Measurements from ENCODE around the gene UQCC5. TPM values are rescaled to one million over a fixed set of nuclear protein-coding genes. Genes with fewer than 3 reads are reported as not detected.

UQCC5 gene
- polyA plus RNA-seq, 1 donor from 2014 or later, result 20.5 TPM

- Histone ChIP-seq H3K9me2 (ENCODE audit: insufficient read depth, low read length) (no peaks in the 10 kb centered on the region), H3K4me2 (ENCODE audit: low read length) (no peak overlapping the region), H3F3A (ENCODE audit: insufficient read depth, low read length, poor library complexity, severe bottlenecking) (no peaks in the 10 kb centered on the region), H3K27ac (ENCODE audit: low read length) (no peak overlapping the region), H3K36me3 (ENCODE audit: insufficient read depth, low read length) (peaks cover 6% of the 10 kb centered on the region), H2AFZ (ENCODE audit: low read depth, low read length) (no peak overlapping the region), H3K79me2 (replicated peaks; ENCODE audit: insufficient read depth, low read length) (peaks cover 3% of the 10 kb centered on the region), H3K4me3 (ENCODE audit: low read length) (no peak overlapping the region), H3K9me3 (ENCODE audit: low read length) (no peaks in the 10 kb centered on the region), H3K9ac (ENCODE audit: low read length) (no peak overlapping the region), H4K20me1 (ENCODE audit: insufficient read depth) (no peaks in the 10 kb centered on the region), H3K27me3 (ENCODE audit: insufficient read depth, low read depth, low read length) (no peaks in the 10 kb centered on the region)
- TF ChIP-seq REST (IDR thresholded peaks at IDR 0.05; ENCODE audit: borderline replicate concordance), result no peak
- TF ChIP-seq EP300 (conservative IDR thresholded peaks at IDR 0.05; ENCODE audit: poor library complexity, severe bottlenecking), result no peak
- no peak for TF ChIP-seq MXI1 (conservative IDR thresholded peaks at IDR 0.05; ENCODE audit: poor library complexity, severe bottlenecking)
- no peak for TF ChIP-seq RAD21 (conservative IDR thresholded peaks at IDR 0.05)
- no peak for TF ChIP-seq SMC3 (conservative IDR thresholded peaks at IDR 0.05; ENCODE audit: poor library complexity)
- TF ChIP-seq EZH2 (IDR thresholded peaks at IDR 0.05; ENCODE audit: borderline replicate concordance, insufficient read depth, low read length, poor library complexity, severe bottlenecking), result no peak
- no peak for TF ChIP-seq TAF1 (IDR thresholded peaks at IDR 0.05; ENCODE audit: low read depth)
- TF ChIP-seq CTCF (IDR thresholded peaks at IDR 0.05; ENCODE audit: poor library complexity, severe bottlenecking), result no peak
- no peak for TF ChIP-seq POLR2AphosphoS5 (IDR thresholded peaks at IDR 0.05)
Observed at GRCh38 chr3:52563984-52564383, 27.6 kb downstream of the UQCC5 start.

- Histone ChIP-seq H2AFZ (ENCODE audit: low read depth, low read length) (no peak overlapping the region), H3K79me2 (replicated peaks; ENCODE audit: insufficient read depth, low read length) (no peaks in the 10 kb centered on the region), H3K9me2 (ENCODE audit: insufficient read depth, low read length) (no peaks in the 10 kb centered on the region), H3K9ac (ENCODE audit: low read length) (no peak overlapping the region), H3K9me3 (ENCODE audit: low read length) (no peaks in the 10 kb centered on the region), H3F3A (ENCODE audit: insufficient read depth, low read length, poor library complexity, severe bottlenecking) (no peaks in the 10 kb centered on the region), H3K36me3 (ENCODE audit: insufficient read depth, low read length) (no peaks in the 10 kb centered on the region), H3K4me2 (ENCODE audit: low read length) (no peak overlapping the region), H3K27ac (ENCODE audit: low read length) (no peak overlapping the region), H3K27me3 (ENCODE audit: insufficient read depth, low read depth, low read length) (no peaks in the 10 kb centered on the region), H3K4me3 (ENCODE audit: low read length) (no peak overlapping the region), H4K20me1 (ENCODE audit: insufficient read depth) (no peaks in the 10 kb centered on the region)
- TF ChIP-seq MXI1 (conservative IDR thresholded peaks at IDR 0.05; ENCODE audit: poor library complexity, severe bottlenecking) (no peak), SMC3 (conservative IDR thresholded peaks at IDR 0.05; ENCODE audit: poor library complexity) (no peak), POLR2AphosphoS5 (IDR thresholded peaks at IDR 0.05) (no peak), REST (IDR thresholded peaks at IDR 0.05; ENCODE audit: borderline replicate concordance) (no peak), EP300 (conservative IDR thresholded peaks at IDR 0.05; ENCODE audit: poor library complexity, severe bottlenecking) (no peak), EZH2 (IDR thresholded peaks at IDR 0.05; ENCODE audit: borderline replicate concordance, insufficient read depth, low read length, poor library complexity, severe bottlenecking) (no peak), RAD21 (conservative IDR thresholded peaks at IDR 0.05) (no peak), TAF1 (IDR thresholded peaks at IDR 0.05; ENCODE audit: low read depth) (no peak)
Observed at GRCh38 chr3:52568069-52568468, 31.7 kb downstream of the UQCC5 start.
